NCI-H526 (cell line): Measurements from ENCODE around the gene UBE2E2.

ENCODE experiments used
- DNase-seq, 2 experiments: peaks; one replicate each; lab custom pipeline; 2025; lab: John Stamatoyannopoulos, UW

Gene UBE2E2

DNA sequence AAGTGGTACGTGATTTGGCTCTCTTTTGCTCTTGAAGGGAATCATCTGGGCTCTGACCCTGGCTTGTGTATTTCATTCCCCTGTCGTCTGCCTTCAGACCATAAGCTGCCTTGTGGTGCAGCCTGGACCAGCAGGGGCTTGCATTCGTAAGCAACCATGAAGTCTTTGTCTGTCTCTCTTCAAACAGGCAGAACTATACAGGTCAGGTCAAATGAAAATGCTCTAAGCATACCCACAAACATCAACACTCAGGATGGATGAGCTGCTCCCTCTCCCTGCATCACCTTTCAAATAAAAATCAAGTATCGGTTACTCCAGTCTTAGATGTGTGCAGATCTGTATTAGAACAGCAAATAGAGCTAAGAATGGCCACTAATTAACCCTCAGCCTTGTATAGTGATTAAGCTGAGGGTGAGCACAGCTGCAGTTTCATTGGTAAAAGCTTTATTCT lies 334.0 kb downstream of the UBE2E2 start:
- DNase-seq, result no peak

DNA sequence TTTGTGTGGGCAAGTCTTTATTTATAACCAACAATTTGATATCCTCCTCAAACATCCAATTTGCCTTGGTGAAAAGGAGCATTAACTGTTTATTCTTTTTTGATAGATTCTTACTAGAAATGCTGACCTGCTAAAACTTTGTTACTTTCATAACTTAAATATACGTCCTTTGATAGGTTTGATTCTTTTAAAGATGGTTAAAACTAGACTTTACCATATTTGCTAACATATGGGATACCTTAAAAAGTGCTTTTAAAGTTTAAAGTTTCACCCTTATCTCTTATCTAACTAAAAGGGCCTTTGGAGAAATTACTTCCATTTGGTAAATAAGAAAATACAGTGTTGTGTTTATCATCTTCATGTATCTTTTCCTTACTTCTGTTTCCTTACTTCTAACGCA lies 336.1 kb downstream of the UBE2E2 start:
- DNase-seq, result no peak

DNA sequence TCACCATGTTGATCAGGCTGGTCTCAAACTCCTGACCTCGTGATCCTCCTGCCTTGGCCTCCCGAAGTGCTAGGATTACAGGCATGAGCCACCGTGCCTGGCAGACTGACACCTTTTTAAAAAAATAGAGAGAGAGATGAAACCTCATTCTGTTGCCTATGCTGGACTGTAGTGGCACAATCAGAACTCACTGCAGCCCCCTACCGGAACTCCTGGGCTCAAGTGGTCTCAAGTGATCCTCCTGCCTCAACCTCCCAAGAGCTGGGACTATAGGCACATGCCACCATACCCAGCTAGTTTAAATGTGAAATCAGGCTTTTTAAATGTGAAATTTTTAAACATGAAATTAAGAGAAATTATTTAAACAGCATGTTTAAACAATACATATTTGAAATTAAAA lies 337.5 kb downstream of the UBE2E2 start:
- DNase-seq, result no peak

DNA sequence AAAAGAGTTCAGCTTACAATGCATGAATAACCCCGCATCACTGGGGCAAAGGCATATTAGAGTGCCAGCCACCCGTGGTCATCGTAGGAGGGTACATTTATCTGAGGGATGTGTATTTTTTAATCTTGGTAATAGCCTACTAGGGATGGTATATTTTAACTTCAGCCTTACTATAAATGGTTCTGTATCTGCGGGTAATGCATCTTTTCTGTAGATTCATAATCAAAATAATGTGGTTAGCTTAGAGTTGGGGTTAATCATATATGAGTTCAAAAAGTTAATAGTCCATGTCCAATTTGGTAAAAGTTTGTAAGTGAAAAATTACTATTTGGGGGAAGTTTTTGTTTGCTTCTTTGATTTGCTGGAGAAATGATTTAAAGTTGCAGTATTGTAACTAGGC lies 339.0 kb downstream of the UBE2E2 start:
- no peak for DNase-seq

DNA sequence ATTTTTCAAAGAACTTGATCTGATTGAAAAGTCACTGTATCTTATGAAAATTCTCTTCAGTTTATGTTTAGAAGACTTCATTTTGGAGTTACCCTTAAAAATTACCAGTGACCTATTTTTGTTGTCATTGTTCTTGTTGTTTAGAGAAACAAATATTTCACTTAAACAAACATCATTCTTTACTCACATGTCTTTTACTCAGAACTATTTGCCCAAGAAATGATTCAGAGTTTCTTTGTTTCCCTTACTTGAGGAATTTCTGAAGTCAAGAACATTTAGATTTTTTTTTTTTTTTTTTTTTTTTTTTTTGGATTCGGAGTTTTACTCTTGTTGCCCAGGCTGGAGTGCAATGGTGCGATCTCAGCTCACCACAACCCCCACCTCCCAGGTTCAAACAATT lies 343.1 kb downstream of the UBE2E2 start:
- no peak for DNase-seq

DNA sequence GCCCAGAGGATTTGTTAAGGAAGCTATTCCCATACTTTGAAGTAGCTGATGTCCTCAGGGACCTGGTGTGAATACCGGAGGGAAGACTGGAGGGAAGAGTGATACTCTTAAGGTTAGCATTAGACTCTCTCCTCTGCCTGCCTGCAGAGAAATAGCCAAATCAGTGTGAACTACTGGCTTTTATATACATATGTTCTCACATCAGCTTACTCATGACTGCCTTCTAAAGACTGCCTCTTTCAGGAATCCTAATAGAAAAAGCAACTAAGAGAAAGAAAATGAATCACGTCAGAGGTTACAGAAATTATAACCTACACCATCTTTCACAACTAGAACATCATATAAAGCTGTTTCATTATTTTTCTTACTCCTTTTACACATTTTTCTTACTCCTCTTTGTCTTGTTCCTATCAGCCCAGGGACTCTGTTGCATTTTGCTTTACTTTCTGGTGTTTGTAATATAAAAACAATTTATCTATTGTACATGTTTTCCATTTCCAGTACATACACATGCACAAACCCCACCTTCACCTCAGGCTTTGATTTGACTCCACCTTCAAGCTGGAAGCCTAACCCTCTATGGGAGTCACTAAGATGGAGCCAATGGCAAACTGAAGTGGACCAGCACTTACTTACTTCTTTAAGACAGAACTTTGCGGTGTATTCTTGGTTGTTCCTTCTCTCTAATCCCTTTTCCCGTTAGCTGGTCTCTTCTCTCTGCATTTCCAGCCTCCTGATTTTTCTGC lies 345.0 kb downstream of the UBE2E2 start:
- no peak for DNase-seq

DNA sequence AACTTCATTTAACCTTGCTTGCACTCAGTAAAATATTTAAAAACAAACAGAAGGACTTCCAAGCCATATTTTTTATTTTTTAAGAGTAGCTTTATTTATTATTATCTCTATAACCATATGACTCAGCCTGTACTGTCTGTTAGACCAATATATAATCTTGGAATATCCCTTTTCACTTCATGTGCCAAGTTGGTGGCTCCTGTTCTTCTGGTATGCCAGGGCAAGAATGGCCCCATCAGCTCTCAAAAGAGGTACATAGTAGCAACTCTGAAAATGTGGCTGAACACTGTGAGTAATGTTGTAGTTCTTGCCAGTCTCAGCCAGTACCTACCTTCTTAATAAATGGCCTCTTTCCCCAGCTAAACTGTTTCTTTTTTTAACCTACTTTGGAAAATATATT lies 345.6 kb downstream of the UBE2E2 start:
- DNase-seq, result no peak

DNA sequence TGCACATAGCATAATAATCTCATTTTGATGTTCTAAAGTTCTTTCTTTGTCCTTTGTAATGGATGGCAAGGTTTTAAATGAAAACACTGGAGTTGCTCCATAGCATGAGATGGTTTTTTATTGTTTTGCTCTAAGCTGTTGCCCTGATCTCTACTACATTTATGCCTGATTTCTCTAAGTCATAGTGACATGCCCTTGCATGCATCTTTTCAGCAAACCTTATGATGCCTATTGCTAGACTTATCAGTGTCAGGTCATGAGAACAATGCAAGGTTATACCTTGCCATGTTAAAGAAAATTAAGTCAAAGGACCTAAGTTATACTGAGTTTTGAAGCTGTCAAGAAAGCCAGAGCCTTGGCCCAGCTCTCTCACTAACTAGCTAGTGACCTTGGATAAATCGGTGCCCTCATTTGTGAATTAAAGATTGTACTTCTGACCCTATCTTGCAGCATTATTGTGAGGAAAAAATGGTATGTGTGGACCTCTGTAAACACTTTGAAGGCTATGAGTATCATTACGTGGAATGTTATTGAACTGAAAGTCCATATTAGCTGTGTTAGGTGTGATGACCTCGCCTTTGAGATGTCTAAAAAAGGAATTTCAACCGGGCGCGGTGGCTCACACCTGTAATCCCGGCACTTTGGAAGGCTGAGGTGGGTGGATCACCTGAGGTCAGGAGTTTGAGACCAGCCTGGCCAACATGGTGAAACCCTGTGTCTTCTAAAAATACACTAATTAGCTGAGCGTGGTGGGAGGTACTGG lies 346.2 kb downstream of the UBE2E2 start:
- no peak for DNase-seq

DNA sequence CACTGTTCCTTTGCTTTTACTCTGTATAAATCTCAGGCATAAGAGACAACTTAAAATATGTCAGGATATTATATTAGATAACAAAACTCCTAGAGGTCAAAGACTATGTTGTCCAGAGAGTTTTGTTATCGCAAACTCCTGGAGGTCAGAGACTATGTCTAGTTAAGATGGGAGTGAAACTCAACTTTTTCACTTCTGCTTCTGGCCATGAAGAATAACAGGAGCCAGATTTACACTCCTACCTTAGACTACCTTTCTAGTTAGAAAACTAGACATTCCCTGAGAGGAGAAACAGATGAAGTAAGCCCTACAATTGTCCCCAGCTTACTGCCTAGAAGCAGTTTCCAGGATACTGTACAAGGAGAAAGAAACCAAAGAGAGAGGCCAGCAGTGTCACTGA lies 347.3 kb downstream of the UBE2E2 start:
- no peak for DNase-seq

DNA sequence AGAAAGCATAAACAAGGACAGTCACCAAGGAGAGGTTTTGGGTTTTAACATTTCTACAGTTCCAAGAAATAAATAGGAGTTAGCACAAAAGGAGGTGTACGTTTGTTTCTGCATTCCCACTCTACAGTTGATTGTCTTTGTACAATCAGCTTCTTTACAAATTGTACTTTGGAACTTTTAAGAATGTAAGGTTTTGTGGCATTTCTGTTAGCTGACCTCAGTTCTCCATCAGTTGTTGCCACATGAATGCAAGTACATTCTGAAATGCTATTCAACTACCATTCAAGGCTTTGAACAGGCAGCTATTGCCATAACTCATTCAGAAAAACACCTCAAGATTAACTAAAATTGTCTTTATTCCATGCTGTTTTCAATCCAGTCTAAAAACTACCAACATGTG lies 349.4 kb downstream of the UBE2E2 start:
- DNase-seq, result no peak

DNA sequence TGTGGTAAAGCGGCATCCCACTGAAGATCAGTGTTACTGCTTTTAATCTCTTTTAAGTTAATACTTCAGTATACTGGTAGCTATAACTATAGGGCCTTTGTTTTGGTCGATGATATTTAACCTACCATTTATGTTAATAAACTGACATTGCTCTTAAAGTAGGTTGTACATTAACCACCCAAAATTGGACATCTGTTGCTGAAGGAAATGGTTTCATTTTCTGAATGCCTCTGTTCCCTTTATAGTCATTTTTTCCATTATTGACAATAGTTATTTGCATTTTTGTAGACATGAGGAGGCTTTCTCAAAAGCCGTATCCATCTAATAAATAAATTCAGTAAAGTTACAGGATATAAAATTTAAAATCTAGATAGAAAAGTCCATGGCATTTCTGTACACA lies 350.2 kb downstream of the UBE2E2 start:
- no peak for DNase-seq

DNA sequence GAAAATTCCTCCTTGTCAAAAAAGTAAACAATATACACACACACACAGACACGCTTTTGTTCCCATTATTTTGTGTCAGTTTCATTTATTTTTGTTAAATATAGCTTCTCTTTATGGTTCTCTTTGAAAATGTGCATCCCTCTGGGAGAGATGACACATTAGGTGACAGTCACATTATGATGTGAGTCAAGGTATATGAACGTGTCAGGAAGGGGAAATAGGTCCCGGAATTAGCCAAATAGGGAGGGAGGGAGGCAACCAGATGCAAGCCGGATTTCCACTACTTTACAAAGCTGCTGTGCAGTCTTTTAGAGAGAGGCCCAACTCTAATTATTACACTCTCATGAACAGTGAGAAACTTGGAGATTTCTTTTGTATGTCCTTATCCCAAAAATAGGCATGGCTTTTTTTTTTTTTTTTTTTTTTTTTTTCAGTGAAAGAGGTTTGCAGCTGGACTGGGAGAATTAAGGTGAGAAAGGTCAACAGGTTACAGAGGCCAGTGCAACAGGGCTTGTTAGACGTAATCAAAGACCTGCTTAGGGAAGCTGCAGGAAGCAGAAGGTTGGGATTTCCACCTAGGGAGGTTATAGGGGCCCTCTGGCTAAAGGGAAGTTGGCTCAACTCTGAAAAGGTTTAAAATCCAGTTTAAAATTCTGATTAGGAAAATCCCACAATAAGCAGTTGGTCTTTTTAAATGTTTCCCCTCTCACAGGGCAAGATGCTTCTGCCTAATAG lies 362.1 kb downstream of the UBE2E2 start:
- DNase-seq, result no peak

DNA sequence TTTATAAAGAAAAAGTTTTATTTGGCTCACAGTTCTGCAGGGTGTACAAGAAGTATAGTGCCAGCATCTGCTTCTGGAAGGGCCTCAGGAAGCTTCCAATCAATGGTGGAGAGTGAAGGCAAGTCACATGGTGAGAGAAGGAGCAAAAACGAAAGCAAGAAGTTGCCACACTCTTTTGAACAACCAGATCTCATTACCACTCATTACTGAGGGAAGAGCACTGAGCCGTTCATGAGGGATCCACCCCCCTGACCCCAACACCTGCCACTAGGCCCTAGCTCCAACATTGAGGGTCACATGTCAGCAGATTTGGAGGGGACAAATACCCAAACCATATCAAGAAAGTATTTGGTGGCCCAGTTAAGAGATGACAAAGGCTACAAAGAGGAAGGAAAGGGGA lies 363.4 kb downstream of the UBE2E2 start:
- no peak for DNase-seq

DNA sequence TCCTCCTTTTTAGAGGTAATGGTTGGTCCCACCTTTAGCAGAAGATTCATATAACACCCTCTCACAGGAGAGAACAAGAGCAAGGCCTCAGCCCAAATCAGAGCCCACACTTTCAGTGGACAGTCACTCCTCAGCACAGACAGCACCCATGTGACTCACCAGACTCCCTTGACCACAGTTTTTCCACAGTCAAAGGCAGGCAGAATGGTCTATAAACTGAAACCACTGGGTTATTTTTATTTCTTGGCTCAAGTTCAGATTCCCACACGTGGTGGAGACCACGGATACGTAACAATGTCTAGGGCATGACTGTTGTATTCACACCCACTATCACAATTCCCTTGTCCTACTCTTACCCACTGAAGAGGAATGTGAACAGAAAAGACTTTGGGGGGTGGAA lies 364.8 kb downstream of the UBE2E2 start:
- DNase-seq, result no peak

DNA sequence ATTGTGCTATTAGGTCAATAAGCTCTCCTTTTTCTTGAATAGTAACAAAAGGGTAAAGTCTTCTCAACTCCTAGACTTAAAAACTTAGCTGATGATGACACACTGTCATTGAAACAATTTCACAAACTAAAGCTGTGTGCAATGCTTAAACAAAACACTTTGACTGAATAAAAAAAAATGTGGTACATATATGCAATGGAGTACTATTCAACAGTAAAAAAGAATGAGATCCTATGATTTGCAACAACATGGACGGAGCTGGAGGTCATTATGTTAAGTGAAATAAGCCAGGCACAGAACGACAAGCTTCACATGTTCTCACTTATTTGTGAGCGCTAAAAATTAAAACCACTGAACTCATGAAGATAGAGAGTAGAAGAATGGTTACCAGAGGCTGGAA lies 370.7 kb downstream of the UBE2E2 start:
- DNase-seq, result no peak

DNA sequence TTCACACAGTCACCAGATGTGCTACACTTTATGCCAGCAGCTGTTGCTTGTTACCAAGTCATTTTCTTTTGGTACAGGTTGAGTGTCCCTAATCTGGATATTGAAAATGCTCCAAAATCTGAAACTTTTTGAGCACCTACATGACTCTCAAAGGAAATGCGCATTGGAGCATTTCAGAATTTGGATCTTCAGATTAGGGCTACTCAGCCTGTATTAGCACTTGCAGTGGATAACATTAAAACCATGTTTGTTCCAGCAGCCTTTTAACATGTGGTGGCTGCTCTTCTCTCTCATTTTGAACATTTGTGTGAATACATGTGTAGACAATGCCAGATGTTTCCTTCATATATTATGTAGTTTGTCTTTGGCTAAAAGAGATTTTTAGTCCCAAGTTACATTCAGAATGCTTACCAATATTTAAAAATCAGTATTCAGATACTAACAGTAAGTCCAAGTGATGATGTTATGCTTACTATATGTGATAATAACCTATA lies 371.7 kb downstream of the UBE2E2 start:
- DNase-seq, result no peak

DNA sequence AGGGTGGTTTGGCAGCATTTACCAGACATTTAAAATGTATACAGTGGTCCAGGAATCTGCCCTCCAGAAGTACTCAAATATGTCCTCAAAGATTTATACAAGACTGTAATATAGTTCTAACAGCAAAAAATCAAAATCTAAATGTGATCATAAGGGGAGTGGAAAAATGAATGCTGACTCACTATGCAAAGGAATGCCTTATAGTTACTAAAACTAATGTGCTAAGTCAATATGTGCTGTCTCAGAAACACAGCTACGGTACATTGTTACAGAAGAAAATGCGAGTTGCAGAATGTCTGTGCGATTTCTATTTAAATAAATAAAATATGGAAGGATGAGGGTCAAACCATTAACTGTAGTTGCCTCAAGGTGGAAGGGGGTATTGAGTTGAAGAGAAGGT lies 372.6 kb downstream of the UBE2E2 start:
- DNase-seq, result no peak

DNA sequence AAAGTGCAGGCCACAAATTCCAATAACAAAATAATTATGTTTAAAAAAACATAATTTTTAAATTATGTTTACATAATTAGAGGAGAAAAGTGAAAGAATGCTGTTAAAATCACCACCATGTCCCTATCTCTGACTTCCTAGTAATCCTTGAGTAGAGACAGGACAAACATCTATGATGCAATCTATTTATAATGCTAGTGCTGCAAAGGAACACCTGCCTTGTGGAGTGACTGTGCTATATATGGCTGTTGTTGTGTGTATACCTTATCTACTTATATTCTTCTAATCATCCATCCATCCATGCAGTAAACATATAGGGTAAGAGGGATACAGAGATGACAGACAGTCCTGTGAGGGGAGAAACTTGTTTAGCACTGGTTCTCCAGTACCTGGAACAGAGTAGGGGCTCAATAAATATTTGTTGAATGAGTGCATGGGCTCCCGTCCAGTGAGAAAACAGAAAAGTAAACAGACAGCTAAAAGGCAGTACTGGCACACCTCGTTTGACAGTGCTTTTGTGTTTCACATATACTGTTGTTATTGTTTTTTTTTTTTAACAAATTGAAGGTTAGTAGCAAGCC lies 373.3 kb downstream of the UBE2E2 start:
- no peak for DNase-seq

DNA sequence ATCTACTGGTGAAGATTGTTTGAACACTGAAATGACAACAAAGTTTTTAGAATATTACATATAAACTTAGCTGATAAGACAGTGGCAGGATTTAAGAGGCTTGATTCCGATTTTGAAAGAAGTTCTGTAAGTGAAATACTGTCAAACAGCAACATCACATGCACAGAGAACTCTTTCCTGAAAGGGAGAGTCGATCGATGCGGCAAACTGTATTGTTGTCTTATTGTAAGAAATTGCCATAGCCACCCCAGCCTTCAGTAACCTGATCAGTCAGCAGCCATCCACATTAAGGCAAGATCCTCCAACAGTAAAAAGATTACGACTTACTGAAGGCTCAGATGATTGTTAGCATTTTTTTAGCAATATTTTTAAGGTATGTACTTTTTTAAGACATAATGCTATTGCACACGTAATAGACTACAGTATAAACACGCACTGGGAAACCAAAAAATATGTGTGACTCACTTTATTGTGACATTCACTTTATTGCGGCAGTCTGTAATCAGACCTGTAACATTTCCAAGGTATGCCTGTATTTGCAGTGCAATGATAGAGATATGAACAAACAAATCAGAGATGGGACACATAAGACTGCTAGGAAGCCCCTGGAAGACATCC lies 377.1 kb downstream of the UBE2E2 start:
- no peak for DNase-seq

DNA sequence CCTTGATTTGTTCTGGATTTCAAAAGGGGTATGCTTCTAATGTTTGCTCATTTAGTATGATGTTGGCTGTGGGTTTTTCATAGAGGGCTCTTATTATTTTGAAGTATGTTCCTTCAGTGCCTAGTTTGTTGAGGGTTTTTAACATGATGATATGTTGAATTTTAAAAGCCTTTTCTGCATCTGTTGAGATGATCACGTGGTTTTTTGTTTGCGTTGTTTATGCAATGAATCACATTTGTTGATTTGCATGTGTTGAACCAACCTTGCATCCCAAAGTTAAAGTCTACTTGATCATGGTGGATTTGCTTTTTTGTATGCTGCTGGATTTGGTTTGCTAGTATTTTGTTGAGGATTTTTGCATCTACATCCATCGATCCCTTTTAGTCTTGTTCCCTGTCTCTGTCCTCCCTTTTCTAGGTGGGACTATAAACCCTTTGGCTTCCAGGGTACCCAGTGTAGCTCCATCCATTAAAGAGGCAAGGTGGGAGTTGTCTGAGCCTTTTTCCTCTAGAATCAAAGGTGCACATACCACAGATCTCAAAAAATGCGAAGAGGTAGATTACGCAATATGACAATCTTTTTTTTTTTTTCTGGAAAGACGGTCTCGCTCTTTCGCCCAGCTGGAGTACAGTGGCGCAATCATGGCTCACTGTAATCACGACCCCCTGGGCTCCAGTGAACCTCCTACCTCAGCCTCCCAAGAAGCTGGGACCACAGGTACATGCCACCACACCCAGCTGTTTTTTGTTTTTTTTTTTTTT lies 381.0 kb downstream of the UBE2E2 start:
- no peak for DNase-seq

DNA sequence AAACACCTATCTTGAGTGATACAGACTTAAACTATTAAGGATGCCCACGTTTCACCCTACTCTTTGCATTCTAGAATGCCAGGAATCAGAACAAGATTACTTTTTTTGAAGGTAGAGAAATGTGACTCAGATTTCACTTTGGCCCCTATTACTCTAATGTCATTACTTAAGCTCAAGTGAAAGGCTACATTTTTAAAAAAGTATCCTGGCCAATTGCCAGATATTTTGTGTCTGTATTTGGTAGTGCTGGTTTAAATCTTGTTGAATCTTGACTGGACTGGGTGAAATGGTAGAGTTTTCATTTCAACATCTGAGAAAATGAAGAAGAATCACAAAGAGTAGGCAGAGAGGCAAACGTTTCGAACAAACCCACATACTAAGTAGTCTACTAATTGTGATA lies 384.4 kb downstream of the UBE2E2 start:
- DNase-seq, result no peak
